Keratinocyte (primary cell): ENCODE results near the gene GRAMD1A. TPM values are rescaled to one million over a fixed set of nuclear protein-coding genes. Genes with fewer than 3 reads are reported as not detected.

Experiments used
- DNase-seq: peaks from one replicate; pipeline ENCODE4 v3.0.0-alpha.2; 2011; ENCODE audit warnings: low read depth, missing footprints, low spot score
- FAIRE-seq: peaks from 2 replicates; lab custom pipeline; 2011; peaks lifted over from hg19 to GRCh38; lab: Jason Lieb, UNC
- H2AFZ ChIP-seq: 2 replicates; pipeline ENCODE4 v1.6.0; 2012; ENCODE audit warnings: low read length, control low read depth, inconsistent platforms; ENCODE audit not compliant: control insufficient read depth
- H3K27ac ChIP-seq: 2 replicates; pipeline ENCODE4 v1.5.1; 2011; ENCODE audit warnings: low read length; ENCODE audit not compliant: control insufficient read depth, insufficient read depth
- H3K27me3 ChIP-seq: 3 replicates; pipeline ENCODE4 v1.6.0; 2011; ENCODE audit warnings: low read length; ENCODE audit not compliant: control insufficient read depth, insufficient read depth; ENCODE audit errors: extremely low read depth
- H3K36me3 ChIP-seq, 2 experiments: 2 replicates in 1 of 2; 3 replicates in 1 of 2; pipeline ENCODE4 v1.5.1; 2011; ENCODE audit warnings: low read length in 2 of 2, mild to moderate bottlenecking in 1 of 2; ENCODE audit not compliant: control insufficient read depth in 2 of 2, insufficient read depth in 2 of 2; ENCODE audit errors: extremely low read depth in 1 of 2
- H3K4me1 ChIP-seq: 3 replicates; pipeline ENCODE4 v1.5.1; 2011; ENCODE audit warnings: low read length; ENCODE audit not compliant: control insufficient read depth, insufficient read depth; ENCODE audit errors: extremely low read depth
- H3K4me2 ChIP-seq: 3 replicates; pipeline ENCODE4 v1.6.0; 2011; ENCODE audit warnings: low read depth, low read length; ENCODE audit not compliant: control insufficient read depth, insufficient read depth; ENCODE audit errors: extremely low read depth
- H3K4me3 ChIP-seq, 3 experiments: fragments of 200-600 bp in 1 of 3; sonication (generic) in 1 of 3; 2 replicates in 2 of 3; 3 replicates in 1 of 3; pipeline ENCODE4 v1.5.1; 2011 to 2016; ENCODE audit warnings: low read length in 3 of 3, mild to moderate bottlenecking in 3 of 3, control low read depth in 2 of 3, inconsistent platforms in 1 of 3, low read depth in 1 of 3, mixed read lengths in 1 of 3, mixed run types in 1 of 3, moderate library complexity in 1 of 3; ENCODE audit not compliant: control insufficient read depth in 2 of 3, insufficient read depth in 2 of 3; ENCODE audit errors: extremely low read depth in 1 of 3
- H3K79me2 ChIP-seq: 2 replicates; pipeline ENCODE4 v1.6.0; 2012; ENCODE audit warnings: low read length; ENCODE audit not compliant: control insufficient read depth, insufficient read depth
- H3K9ac ChIP-seq: 3 replicates; pipeline ENCODE4 v1.6.0; 2011; ENCODE audit warnings: low read length; ENCODE audit not compliant: control insufficient read depth, insufficient read depth; ENCODE audit errors: extremely low read depth
- H3K9me1 ChIP-seq: 3 replicates; pipeline ENCODE4 v1.6.0; 2011; ENCODE audit warnings: low read length; ENCODE audit not compliant: control insufficient read depth, insufficient read depth; ENCODE audit errors: extremely low read depth
- H3K9me3 ChIP-seq: 2 replicates; pipeline ENCODE4 v1.5.1; 2012; ENCODE audit warnings: low read depth, low read length; ENCODE audit not compliant: control insufficient read depth
- H4K20me1 ChIP-seq: 3 replicates; pipeline ENCODE4 v1.6.0; 2011; ENCODE audit warnings: low read length; ENCODE audit not compliant: control insufficient read depth, insufficient read depth; ENCODE audit errors: extremely low read depth
- CTCF ChIP-seq, 3 experiments: IDR thresholded peaks in 1 of 3; conservative IDR thresholded peaks in 1 of 3; optimal IDR thresholded peaks in 1 of 3; 2 replicates in 2 of 3; 3 replicates in 1 of 3; pipeline versions ENCODE3 to v1.5.1; 2011; ENCODE audit warnings: low read length in 3 of 3, mild to moderate bottlenecking in 3 of 3, moderate library complexity in 2 of 3, control low read depth in 1 of 3, inconsistent platforms in 1 of 3; ENCODE audit not compliant: insufficient read depth in 2 of 3; ENCODE audit errors: extremely low read depth in 1 of 3
- EZH2 ChIP-seq: IDR thresholded peaks from one replicate; pipeline ENCODE4 v1.6.1; 2012; ENCODE audit warnings: inconsistent platforms, mild to moderate bottlenecking, low read length, moderate library complexity
- dilution Hi-C: fragments of 300-500 bp; cut with MboI; formaldehyde crosslinking; loops from one replicate; pipeline ENCODE4 v1.7.0; 2020; ENCODE audit warnings: low sequenced_read_pairs; ENCODE audit not compliant: extremely low pct_ligation_motif_present
- polyA plus RNA-seq, 5 experiments: library from polyadenylated mRNA; depleted of rRNA in 3 of 5; stranded (reverse) in 3 of 5; stranded (forward) in 1 of 5; unstranded in 1 of 5; fragments of >200 nt; gene quantifications; 1 replicate in 1 of 5; 2 replicates in 3 of 5; 3 replicates in 1 of 5; pipeline versions ENCODE4 v1.2.1 to v1.2.3, GENCODE V29; 2011 to 2012; ENCODE audit warnings: missing spikeins in 2 of 5, low read depth in 1 of 5, low replicate concordance in 1 of 5

Gene GRAMD1A
- polyA plus RNA-seq, 1 donor (not counting 4 experiments of a cell fraction or from before 2014, with no cell fraction given), result 24.6 TPM

GRCh38 chr19:34972163-34972705, 27.9 kb upstream of the GRAMD1A start:
- Histone ChIP-seq H3K9me3 (peaks cover 7% of the 10 kb centered on the region), H3K79me2 (no peaks in the 10 kb centered on the region), H2AFZ (no peak overlapping the region), H4K20me1 (no peaks in the 10 kb centered on the region), H3K4me3 (no peak overlapping the region), H3K27ac (no peak overlapping the region), H3K9ac (no peak overlapping the region), H3K27me3 (peaks cover 5% of the 10 kb centered on the region), H3K4me2 (no peak overlapping the region), H3K4me1 (no peaks in the 10 kb centered on the region), H3K36me3 (no peaks in the 10 kb centered on the region), H3K9me1 (no peaks in the 10 kb centered on the region)
- FAIRE-seq (no peak), DNase-seq (no peak)
- TF ChIP-seq CTCF (optimal IDR thresholded peaks at IDR 0.05 in 1 of 3, IDR thresholded peaks at IDR 0.05 in 1 of 3, conservative IDR thresholded peaks at IDR 0.05 in 1 of 3; ENCODE audit: extremely low read depth in 1 of 3, insufficient read depth in 2 of 3, low read length in 3 of 3), result no peak
- TF ChIP-seq EZH2, result no peak
- dilution Hi-C loops, result no loop called here

GRCh38 chr19:34974646-34975045, 25.5 kb upstream of the GRAMD1A start:
- Histone ChIP-seq H3K4me3 (no peak overlapping the region), H3K4me1 (no peaks in the 10 kb centered on the region), H3K36me3 (no peaks in the 10 kb centered on the region), H2AFZ (no peak overlapping the region), H3K9ac (no peak overlapping the region), H3K4me2 (no peak overlapping the region), H3K9me3 (peaks cover 5% of the 10 kb centered on the region), H3K27ac (no peak overlapping the region), H3K27me3 (peaks cover 5% of the 10 kb centered on the region), H3K79me2 (no peaks in the 10 kb centered on the region), H4K20me1 (no peaks in the 10 kb centered on the region), H3K9me1 (no peaks in the 10 kb centered on the region)
- DNase-seq, result no peak
- TF ChIP-seq CTCF (optimal IDR thresholded peaks at IDR 0.05 in 1 of 3, IDR thresholded peaks at IDR 0.05 in 1 of 3, conservative IDR thresholded peaks at IDR 0.05 in 1 of 3; ENCODE audit: extremely low read depth in 1 of 3, insufficient read depth in 2 of 3, low read length in 3 of 3) (no peak), EZH2 (no peak)
- FAIRE-seq, result no peak
- dilution Hi-C loops, result no loop called here
